NCI-H345 treated with DMSO at 0.1 percent for 48 hours (cell line): ENCODE data around the gene RALGAPA2.

ENCODE experiments used
- DNase-seq: peaks from one replicate; lab custom pipeline; 2025; ENCODE audit not compliant: unreplicated experiment; lab: John Stamatoyannopoulos, UW

The RALGAPA2 gene

DNA sequence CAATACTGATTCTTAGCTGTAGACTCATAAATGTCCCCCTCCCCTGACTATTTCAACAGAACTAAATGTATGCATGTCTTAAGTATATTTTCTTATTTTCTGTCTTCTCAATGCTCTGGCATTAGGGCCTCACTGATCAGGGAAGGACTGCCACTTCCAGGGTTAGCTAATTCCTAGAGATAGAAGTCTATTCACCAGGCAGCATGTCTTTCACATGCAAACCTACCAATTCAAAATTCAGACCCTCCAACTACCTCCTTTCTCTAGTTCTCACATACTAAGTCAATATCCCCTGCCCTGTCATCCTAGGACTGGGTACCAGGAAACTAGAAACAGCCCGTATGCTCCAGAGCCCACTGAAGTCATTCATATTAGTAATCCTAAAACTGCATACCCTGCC is 132.3 kb downstream of the RALGAPA2 start:
- DNase-seq, result no peak

DNA sequence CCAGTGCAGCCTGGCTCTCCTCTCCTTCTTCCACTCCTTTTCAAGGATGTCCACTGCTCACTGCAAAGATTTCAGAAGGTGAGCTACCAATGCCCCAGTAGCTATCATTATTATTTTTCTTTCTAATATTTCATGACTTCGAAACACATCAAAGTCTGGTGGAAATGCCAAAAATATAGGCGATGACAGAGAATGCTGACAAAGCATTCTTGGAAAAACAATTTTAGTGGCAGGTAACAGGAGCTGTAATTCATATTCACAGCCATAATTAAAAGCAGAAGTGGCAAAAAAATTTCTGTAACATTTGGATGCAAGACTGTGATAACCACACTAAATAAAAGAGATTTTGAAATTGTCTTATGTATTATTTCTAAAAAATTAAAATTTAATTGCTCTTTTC is 133.6 kb downstream of the RALGAPA2 start:
- DNase-seq, result no peak

DNA sequence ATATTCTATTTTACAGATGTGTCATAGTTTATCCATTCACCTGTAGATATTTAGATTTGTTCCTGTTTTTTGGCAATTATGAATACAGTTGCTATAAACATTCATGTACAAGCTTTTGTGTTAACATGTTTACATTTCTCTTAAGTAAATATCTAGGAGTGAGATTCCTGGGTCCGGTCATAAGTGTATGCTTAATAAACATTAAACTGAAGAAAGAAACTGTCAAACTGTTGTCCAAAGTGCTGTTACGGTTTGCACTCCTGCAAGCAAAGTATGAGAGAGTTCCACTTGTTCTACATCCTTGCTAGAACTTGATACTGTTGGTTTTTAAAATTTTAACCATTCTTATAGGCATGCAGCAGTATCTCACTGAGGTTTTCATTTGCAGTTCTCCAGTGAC is 138.6 kb downstream of the RALGAPA2 start:
- no peak for DNase-seq

DNA sequence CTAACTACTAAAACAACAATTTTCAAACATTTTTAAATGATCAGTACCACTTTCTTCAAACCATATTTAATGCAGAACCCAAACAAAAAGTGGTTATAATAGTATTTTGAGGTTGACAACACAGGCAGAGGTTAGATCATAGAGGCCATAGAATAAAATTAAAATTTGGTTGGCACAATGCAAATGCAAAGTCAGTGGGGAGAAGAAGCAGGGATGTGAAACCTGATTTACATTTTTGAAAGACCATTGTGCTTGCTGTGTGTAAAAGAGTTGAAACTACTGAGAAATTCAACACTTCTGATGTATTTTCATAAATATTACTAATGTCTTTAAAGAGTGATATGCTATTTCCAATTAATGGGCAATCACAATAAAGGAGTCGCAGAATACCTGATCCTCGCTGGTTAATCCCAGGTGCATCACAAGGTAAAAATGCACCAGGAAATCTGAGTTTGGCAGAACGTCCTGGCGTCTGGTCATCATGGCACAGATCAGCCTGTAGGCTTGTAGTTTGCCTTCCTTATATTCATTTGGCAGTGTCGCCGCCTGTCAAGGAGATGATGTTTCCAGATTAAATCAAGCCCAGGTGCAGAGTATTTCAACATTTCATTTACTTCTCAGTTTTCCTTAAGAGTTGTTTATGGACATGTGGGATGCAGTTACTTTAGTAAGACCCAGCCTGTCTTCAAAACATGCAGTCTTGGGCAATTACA is 141.2 kb downstream of the RALGAPA2 start:
- DNase-seq, result no peak

DNA sequence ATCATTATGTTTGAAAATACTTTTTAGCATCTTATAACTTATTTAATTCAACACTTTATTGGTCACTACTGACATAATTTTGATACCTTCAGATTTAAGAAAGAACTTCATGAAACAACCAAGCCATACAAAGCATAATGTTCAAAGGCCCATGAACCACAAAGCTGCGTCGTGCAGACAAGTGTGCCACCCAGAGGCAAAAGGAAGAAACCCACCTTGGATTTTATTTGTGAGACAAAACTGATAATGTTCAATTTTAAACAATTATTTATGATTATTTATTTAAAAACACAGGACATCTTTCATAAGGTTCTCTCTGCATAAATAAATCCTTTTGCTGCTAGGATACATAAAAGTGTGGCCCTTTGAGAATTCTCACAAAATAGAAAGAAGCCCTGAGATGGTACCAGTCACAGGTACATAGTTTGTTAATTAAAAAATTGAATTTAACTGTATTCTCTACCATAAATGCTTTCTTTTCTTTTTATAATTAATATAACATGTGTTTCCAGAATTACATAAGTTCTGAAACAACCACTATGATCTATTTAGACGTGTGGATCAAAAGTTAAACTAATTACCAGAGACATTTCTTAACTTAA is 143.7 kb downstream of the RALGAPA2 start:
- peak; percentile 72 for DNase-seq

DNA sequence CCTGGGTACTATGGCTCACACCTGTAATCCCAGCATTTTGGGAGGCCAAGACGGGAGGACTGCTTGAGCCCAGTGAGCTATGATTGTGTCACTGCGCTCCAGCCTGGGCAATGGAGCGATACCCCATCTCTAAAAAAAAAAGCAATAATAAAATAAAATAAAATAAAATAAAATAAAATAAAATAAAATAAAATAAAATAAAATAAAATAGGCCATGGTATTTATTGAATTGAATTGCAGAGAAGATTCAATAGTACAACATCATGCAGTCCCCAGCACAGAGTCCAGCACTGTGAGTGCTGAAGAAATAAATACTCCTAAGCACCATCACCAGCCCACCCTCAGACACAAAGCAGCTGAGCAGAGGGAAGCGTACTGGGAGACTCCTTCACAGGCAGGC is 144.7 kb downstream of the RALGAPA2 start:
- DNase-seq, result no peak

DNA sequence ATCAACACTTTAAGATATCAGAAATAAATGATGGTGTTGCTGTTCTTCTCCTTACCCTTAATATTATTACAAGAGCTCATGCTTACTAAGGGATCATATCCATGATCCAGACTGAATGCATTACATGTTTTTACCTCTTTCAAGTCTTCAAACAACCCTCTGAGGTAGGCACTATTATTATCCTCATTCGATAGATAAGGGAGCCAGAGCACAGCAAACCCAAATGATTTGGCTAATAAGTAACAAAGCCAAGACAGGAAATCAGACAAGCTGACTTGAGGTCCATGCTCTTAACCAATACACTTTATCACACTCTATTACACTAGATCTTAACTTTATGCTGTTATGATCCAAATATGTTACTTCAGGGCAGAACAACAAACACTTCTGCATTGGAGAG is 145.9 kb downstream of the RALGAPA2 start:
- no peak for DNase-seq

DNA sequence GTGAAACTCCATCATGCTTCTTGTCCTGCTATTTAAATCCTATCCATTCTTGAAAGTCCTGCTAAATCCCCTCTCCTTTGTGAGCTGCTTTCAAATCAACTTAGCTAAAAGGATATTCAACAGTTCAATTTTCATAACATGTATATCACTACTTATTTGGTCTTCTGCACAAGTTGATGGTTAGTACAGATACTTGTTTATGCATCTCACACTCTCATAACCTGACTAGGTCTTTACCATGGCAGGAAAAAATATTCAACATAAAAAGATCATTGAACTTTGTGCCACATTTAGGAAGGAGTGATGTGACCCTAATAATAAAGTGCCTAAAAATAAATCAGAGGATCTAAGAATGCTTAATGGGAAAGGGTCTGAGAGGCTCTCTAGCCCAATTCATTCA is 148.2 kb downstream of the RALGAPA2 start:
- DNase-seq, result no peak

DNA sequence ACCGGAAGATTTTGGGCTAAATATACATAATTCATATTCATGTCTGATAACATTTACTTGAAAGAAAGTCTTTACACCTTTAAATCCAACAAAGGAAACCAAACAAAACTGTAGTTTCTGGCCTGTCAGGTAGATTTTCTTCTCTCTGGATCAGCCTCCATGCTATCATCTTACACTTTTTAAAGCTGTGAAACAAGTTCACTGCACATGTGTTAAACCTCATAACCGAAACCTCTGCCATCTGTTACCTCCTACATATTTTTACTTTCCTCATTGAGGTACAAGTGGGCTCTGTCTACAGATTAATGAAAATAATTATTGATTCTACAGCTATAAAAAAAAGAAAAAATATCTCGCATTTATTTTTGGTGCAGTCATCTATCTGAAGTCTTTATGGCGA is 149.9 kb downstream of the RALGAPA2 start:
- no peak for DNase-seq

DNA sequence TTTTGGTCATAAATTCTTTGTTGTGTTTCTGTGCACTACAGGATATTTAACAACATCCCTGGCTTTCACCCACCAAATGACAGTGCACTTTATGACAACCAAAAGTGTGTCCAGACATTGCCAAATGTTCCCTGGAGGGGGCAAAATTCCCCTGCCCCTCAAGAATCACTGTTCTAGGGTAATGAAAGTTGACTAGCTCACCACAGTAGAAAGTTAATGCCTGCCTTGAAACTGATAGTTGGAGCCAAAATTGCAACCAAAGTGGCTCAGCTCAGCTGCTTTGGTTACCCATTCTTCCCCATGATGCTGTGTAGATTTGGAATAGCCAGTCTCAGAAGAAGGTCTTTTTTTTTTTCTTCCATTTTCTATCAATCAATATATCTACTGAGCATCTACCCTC is 150.6 kb downstream of the RALGAPA2 start:
- DNase-seq, result no peak

DNA sequence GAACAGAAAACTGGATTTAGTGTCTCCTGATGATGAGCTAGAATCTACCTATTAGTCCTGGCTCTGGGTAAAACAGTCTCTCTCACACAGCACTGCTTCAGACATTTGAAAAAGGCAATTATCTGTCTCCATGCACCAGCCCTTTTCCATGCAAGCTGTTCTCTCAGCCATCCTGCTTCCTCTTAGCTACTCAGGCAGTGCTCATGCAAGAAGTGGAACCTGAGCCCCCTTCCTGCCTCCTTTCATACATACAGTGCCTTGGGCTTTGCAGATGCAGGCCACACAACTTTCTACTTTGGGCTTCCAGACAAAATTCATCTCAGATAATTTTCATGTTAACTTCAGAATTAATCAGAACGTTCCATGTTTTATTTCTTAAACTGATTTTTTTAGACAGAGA is 151.3 kb downstream of the RALGAPA2 start:
- no peak for DNase-seq

DNA sequence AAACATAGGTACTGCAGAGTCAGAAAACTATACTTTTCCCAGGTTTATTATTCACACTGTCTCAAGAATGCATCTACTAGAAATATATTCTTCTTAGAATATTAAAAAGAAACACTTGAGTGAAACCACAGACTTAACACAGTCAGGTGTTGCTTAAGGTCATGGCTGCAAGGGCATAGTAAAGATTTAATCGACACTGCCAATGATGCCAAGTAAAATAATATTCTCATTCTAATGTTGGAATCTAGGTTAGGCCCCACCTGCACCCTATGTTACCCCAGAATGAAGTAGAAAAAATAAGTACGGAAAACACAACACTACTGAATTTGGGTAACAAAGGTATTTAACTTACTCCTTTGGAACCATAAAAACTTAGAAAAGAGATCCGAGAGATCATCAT is 155.0 kb downstream of the RALGAPA2 start:
- DNase-seq, result no peak

DNA sequence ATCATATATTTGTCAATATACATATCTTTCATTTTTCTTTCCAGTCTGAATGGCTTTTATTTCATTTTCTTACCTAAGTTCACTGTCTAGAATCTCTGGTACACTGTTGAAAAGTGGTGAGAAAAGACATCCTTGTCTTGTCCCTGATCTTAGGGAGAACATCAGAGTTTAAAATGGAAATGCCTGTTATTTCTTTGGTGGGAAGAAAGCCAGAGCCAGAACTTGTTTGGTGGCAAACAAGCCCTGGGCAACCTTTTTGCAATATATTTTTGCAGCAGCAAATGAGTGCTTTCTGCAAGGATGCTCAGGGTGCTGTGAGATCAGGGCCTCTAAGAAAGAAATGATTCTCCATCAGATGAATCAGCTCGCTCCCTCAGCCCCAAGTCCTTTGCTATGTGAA is 156.6 kb downstream of the RALGAPA2 start:
- no peak for DNase-seq

DNA sequence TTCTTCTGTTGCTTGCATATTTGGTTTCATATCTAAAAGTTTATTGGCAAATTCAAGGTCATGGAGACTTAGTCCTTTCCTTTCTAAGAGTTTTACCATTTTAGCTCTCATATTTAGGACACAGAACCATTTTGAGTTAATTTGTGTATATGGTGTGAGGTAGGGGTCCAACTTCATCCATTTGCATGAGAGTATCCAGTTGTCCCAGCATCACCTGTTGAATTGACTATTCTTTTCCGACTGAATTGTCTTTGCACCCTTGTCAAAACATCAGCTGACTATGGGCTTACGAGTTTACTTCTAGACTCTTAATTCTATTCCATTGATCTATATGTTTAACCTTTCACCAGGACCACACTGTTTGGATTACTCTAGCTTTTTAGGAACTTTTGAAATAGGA is 157.5 kb downstream of the RALGAPA2 start:
- no peak for DNase-seq

DNA sequence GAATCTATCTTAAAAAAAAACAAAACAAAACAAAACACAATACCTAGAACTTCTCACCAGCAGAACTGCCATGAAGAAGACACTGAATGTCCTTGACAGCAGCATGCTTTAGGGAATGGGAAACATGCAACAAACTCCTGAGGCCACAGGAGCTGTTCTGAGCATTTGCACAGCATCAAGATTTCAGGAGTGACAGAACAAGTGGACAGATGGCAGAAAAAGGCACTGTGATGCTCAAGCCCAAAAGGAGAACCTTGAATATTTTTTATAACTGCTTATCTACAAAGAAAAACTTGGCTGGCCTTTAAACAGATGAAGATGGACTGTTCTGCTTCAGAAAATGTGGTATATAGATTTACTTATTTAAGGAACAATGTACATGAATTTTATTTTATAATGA is 158.9 kb downstream of the RALGAPA2 start:
- no peak for DNase-seq

DNA sequence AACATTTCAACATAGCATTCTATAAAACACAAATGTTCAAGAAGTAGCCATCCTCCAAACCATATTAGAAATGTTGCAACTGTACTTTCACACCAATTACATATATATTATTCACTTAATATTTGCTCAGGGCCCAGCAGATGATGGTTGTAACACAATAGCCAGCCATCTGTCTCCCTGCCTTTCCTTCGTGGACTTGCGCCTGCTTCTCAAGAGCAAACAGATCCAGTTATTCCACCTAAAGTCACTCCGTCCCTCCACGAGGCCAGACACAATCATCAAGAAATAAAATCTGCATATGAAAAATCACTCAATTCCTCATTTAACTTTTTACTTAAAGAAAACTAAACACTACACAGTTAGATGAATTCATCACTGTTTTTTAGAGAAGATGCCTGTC is 160.4 kb downstream of the RALGAPA2 start:
- no peak for DNase-seq

DNA sequence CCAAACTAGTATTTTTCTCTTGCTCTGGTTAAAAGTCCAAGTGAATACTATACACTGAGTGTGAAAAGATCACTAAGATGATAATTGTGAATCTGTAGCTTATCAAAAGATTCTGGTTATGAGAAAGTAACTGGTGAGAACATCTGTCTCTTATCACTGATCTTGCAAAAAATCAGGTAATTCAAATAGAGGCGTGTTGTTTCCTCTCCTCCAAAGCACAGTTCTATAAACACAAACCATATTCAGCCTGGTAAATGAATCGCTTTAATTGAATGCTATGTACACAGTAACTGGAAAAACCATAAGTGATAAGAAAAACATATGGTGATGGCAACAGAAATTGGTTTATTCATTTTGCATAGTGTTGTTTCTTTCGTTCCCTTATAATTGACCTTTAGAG is 161.0 kb downstream of the RALGAPA2 start:
- no peak for DNase-seq

DNA sequence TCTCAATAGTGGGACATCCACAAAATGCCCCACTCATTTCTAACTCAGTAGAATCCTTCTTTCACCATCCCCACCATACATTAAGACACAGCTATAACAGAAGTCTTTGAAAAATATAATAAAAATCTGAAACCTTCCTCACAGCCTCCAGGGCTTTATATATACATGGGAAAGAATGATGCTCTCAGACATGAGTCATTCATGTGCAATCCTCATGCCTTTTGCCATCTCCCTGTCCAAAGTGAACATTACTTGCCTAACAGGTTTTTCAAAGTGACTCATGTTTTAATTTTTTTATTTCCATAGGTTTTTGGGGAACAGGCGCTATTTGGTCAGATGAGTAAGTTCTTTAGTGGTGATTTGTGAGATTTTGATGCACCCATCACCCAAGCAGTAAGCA is 162.7 kb downstream of the RALGAPA2 start:
- no peak for DNase-seq

DNA sequence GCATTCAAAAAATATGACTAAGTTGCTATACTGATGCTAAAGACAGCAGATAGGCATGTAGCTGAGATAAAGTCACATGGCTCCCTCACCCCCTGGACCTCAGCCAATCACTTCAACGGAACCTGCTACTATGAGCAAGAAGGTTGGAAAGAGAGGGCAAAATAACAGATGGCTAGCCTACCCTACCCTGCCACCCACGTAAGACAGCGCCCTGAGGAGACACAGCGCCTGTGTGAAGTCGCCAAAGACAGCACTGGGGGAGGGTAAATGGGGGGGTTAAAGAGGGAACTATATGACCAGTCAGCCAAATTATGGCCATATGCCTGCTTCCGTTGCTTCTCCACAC is 163.2 kb downstream of the RALGAPA2 start:
- no peak for DNase-seq

DNA sequence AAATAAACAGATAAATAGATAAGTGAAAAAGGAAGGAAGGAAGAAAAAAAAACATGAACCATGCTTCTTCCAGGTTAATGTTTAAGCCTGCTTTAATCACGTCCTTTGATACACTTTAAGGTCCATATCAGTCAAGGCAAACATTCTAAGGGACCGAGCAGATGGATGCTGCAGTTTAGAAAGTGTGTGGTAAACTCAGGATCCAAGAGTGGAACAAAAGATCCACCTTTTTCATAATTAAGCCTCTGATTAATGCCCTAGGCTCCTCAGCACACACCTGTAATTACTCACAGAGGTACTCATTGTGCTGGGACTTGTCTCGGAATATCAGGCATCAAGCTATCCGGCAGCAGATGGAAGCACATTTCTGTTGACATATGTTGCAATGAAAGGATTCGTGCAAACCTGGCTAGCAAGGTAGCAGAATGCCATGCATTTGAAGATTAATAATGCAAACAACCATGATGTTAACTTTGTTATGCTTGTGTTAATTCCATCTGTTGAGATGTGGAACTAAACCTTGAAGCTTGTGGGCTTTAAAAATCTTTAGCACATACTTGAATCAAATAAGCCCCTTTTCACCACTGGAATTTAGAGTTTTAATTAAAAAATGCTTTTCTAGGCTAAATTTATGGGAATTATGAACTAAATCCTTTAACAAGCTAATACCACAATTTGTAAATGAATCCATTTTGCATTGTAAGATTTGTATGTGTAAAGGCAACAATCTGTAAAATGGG is 163.7 kb downstream of the RALGAPA2 start:
- peak; percentile 26 for DNase-seq

DNA sequence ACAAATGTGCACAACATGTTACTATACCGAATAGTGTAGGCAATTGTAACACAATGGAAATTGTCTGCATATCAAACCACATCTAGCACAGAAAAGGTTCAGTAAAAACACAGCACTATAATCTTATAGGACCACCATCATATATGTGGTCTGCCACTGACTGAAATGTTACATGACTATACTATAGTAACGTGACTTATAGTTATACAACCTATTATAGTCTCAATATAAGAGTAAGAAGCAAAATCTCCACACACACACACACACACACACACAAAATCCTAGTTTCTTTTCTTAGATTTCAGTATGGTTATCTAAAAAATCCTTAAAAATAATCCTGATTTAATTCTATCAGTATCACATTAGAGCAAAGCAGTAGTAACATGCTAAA is 164.6 kb downstream of the RALGAPA2 start:
- DNase-seq, result no peak

DNA sequence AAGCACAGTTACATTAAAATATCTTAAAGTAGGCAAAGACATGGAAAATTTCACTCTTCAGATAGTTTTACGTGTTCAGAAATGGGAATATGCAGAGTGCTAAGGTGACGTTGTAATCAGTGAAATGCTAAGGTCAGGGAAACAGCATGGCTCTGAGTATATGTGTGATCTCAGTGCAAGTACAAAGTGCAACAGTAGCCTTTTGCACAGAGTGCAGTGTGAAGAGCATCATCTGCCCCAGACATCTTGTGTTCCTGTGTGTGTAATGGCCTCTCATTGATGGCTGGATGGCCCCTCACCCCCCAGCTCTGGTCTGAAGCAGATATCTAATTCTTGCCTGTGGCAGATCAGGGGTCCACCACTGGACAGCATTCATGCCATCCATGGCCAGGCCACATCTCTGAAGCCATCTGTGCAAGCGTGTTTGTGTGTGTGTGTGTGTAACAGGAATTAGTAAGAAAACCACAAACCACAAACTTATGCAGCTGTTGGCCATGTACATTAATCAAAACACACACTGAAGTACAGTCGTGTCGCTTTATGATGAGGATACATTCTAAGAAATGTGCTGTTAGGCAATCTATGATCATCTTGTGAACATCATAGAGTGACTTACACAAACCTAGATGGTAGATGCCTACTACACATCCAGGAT is 165.1 kb downstream of the RALGAPA2 start:
- DNase-seq, result no peak
